Activated T-cell treated with anti-CD3 and anti-CD28 coated beads for 1 hour (primary cell): ENCODE data around the gene UGT1A9.
"Not testable (repeated sequence)": the region's sequence is repeated elsewhere in the genome, so short reads cannot be mapped to it uniquely, and the experiment has no call there.

Source experiments
- DNase-seq: peaks from one replicate; pipeline ENCODE4 v3.0.0-alpha.2; 2020; ENCODE audit warnings: low read depth

UGT1A9 gene

GRCh38 chr2:233680361-233681045 is 8.8 kb downstream of the UGT1A9 start:
- no peak for DNase-seq

- DNase-seq, result no peak
Observed at GRCh38 chr2:233681521-233682099, 9.9 kb downstream of the UGT1A9 start, which contains the start of gene UGT1A7. UGT1A7 (plus strand) TSS chr2:233681901; CDS start chr2:233681938, 37 bp downstream.

GRCh38 chr2:233684640-233685039 is 12.9 kb downstream of the UGT1A9 start:
- DNase-seq, result no peak

- DNase-seq, result no peak
Observed at GRCh38 chr2:233686928-233687327, 15.2 kb downstream of the UGT1A9 start.

GRCh38 chr2:233688341-233688740 is 16.6 kb downstream of the UGT1A9 start:
- DNase-seq, result no peak

- no peak for DNase-seq
Observed at GRCh38 chr2:233689031-233689430, 17.3 kb downstream of the UGT1A9 start.

- no peak for DNase-seq
Observed at GRCh38 chr2:233689501-233689900, 17.8 kb downstream of the UGT1A9 start.

- no peak for DNase-seq
Observed at GRCh38 chr2:233690444-233690843, 18.7 kb downstream of the UGT1A9 start.

- no peak for DNase-seq
Observed at GRCh38 chr2:233691443-233692433, 20.0 kb downstream of the UGT1A9 start.

GRCh38 chr2:233692648-233693047 is 20.9 kb downstream of the UGT1A9 start, which contains the start of gene UGT1A6:
UGT1A6 (plus strand) TSS chr2:233692890; CDS start chr2:233693005, 115 bp downstream.
- no peak for DNase-seq

- DNase-seq, result no peak
Observed at GRCh38 chr2:233693963-233694362, 22.3 kb downstream of the UGT1A9 start.

GRCh38 chr2:233698740-233699139 is 27.0 kb downstream of the UGT1A9 start:
- no peak for DNase-seq

GRCh38 chr2:233699424-233700027 is 27.8 kb downstream of the UGT1A9 start:
- no peak for DNase-seq

GRCh38 chr2:233700028-233700635 is 28.4 kb downstream of the UGT1A9 start:
- DNase-seq, result no peak

GRCh38 chr2:233700842-233701241 is 29.1 kb downstream of the UGT1A9 start:
- DNase-seq, result not testable (repeated sequence)

- no peak for DNase-seq
Observed at GRCh38 chr2:233702238-233702637, 30.5 kb downstream of the UGT1A9 start.

GRCh38 chr2:233705911-233706506 is 34.3 kb downstream of the UGT1A9 start:
- DNase-seq, result no peak

- DNase-seq, result no peak
Observed at GRCh38 chr2:233706720-233707119, 35.0 kb downstream of the UGT1A9 start.

GRCh38 chr2:233707940-233708644 is 36.4 kb downstream of the UGT1A9 start:
- no peak for DNase-seq

- no peak for DNase-seq
Observed at GRCh38 chr2:233708942-233709341, 37.2 kb downstream of the UGT1A9 start.
